Liver (tissue), 3 donors: ENCODE data around the gene FAM83E.

Experiments
- CTCF ChIP-seq: fragments of 150-350 bp; IDR thresholded peaks from 2 replicates; pipeline ENCODE4 v1.5.1; 2017; ENCODE audit warnings: improper control_type of control experiment, low read depth, low read length; ENCODE audit not compliant: missing input control
- HNF4G ChIP-seq: IDR thresholded peaks from 2 replicates; pipeline ENCODE4 v1.6.1; 2016; ENCODE audit warnings: antibody characterized with exemption
- JUND ChIP-seq, 2 donors: IDR thresholded peaks; 2 replicates each; pipeline ENCODE4 v1.6.1; 2016; ENCODE audit warnings: antibody characterized with exemption in 2 of 2
- MAX ChIP-seq: IDR thresholded peaks from 2 replicates; pipeline ENCODE4 v1.6.1; 2016; ENCODE audit warnings: antibody characterized with exemption
- RXRA ChIP-seq, 2 donors: IDR thresholded peaks; 2 replicates each; pipeline ENCODE4 v1.6.1; 2017 to 2018; ENCODE audit warnings: antibody characterized with exemption in 2 of 2, mild to moderate bottlenecking in 1 of 2
- ZBTB33 ChIP-seq: IDR thresholded peaks from 2 replicates; pipeline ENCODE4 v1.6.1; 2016; ENCODE audit warnings: antibody characterized with exemption
- donor health status: healthy.
- donor health status: healthy.

- TF ChIP-seq HNF4G = no peak
- no peak for TF ChIP-seq CTCF
- no peak for TF ChIP-seq JUND (IDR thresholded peaks at IDR 0.05)
- TF ChIP-seq MAX = no peak
- no peak for TF ChIP-seq RXRA (IDR thresholded peaks at IDR 0.05)
- TF ChIP-seq ZBTB33 = no peak
These were observed 32.7 kb downstream of the FAM83E start for GRCh38 chr19:48582168-48582567.
